Left lung (tissue), 10 donors: ENCODE data around the gene TRA2B. TPM values are rescaled to one million over a fixed set of nuclear protein-coding genes. Genes with fewer than 3 reads are reported as not detected.

Source experiments
- ATAC-seq: fragments of 200-7000 bp; cut with Tn5 transposase; one replicate; pipeline ENCODE4 v1.9.1; 2020; ENCODE audit warnings: moderate library complexity
- DNase-seq, 4 donors: peaks; one replicate each; pipeline ENCODE4 v3.0.0-alpha.2; 2013 to 2020
- H3K27ac ChIP-seq, 2 donors: fragments of 200-600 bp; sonication (generic) in 1 of 2; one replicate each; pipeline versions ENCODE4 v1.5.0 to v1.8.0; 2020 to 2021
- H3K27me3 ChIP-seq, 2 donors: fragments of 200-600 bp; sonication (generic) in 1 of 2; one replicate each; pipeline versions ENCODE4 v1.5.0 to v1.8.0; 2020 to 2021
- H3K36me3 ChIP-seq, 2 donors: fragments of 200-600 bp; sonication (generic) in 1 of 2; one replicate each; pipeline versions ENCODE4 v1.5.0 to v1.8.0; 2020 to 2021
- H3K4me1 ChIP-seq, 2 donors: fragments of 200-600 bp; one replicate each; pipeline ENCODE4 v1.8.0; 2021
- H3K4me3 ChIP-seq, 2 donors: fragments of 200-600 bp; sonication (generic) in 1 of 2; one replicate each; pipeline versions ENCODE4 v1.5.0 to v1.8.0; 2020 to 2021; ENCODE audit warnings: mild to moderate bottlenecking in 1 of 2
- H3K9me3 ChIP-seq, 2 donors: fragments of 200-600 bp; sonication (generic) in 1 of 2; one replicate each; pipeline versions ENCODE4 v1.5.0 to v1.8.0; 2020 to 2021
- CTCF ChIP-seq, 2 donors: fragments of 200-600 bp; sonication (generic) in 1 of 2; IDR thresholded peaks; one replicate each; pipeline versions ENCODE4 v1.5.0 to v1.8.0; 2021; ENCODE audit warnings: antibody characterized with exemption in 2 of 2
- intact Hi-C, 2 donors: fragments of 100-400 bp; cut with DNase I; formaldehyde crosslinking; loops; one replicate each; pipeline versions ENCODE4 v1.11.2 to v1.14.2; 2022
- polyA plus RNA-seq, 6 donors: library from polyadenylated mRNA; unstranded; fragments of 120-200 nt; gene quantifications; one replicate each; pipeline ENCODE4 v1.2.1, GENCODE V29; 2013; ENCODE audit not compliant: insufficient read length in 6 of 6
- total RNA-seq, 2 donors: library from RNA; stranded (reverse); fragmentation: NEBNext Ultra II Directional; extraction: Animal tissue kit (Norgen Biotek cat#: 25700); gene quantifications; one replicate each; pipeline ENCODE4 v1.2.1, GENCODE V29; 2021
- donor health status: DM: no; HTN: yes; CAD: no.
- donor health status: DM: no; HTN: no; CAD: no.

The TRA2B gene
- total and polyA plus RNA-seq, 8 donors, result 86.0 to 300 (median 273) TPM

GRCh38 chr3:185949515-185949914, 11.7 kb upstream of the TRA2B start:
- Histone ChIP-seq H3K36me3 (no peaks in the 10 kb centered on the region), H3K27ac (no peak overlapping the region), H3K27me3 (peaks cover 0 to 8% of the 10 kb centered on the region in 2 donors), H3K4me1 (no peaks in the 10 kb centered on the region), H3K9me3 (no peaks in the 10 kb centered on the region), H3K4me3 (no peak overlapping the region)
- ATAC-seq (no peak), DNase-seq (no peak)
- intact Hi-C loops, result no loop called here
- TF ChIP-seq CTCF (IDR thresholded peaks at IDR 0.05), result no peak

GRCh38 chr3:185948292-185948691, 10.5 kb upstream of the TRA2B start:
- Histone ChIP-seq H3K4me3 (no peak overlapping the region), H3K9me3 (no peaks in the 10 kb centered on the region), H3K36me3 (no peaks in the 10 kb centered on the region), H3K4me1 (peaks cover 0 to 3% of the 10 kb centered on the region in 2 donors), H3K27me3 (peaks cover 0 to 8% of the 10 kb centered on the region in 2 donors), H3K27ac (no peak overlapping the region)
- no peak for DNase-seq
- no peak for ATAC-seq
- no peak for TF ChIP-seq CTCF (IDR thresholded peaks at IDR 0.05)
- intact Hi-C loops, result no loop called here

- Histone ChIP-seq H3K9me3 (no peaks in the 10 kb centered on the region), H3K36me3 (no peaks in the 10 kb centered on the region), H3K4me3 (no peak overlapping the region), H3K27ac (peak overlapping the region in 1 of 2 donors; percentile 59), H3K27me3 (no peaks in the 10 kb centered on the region), H3K4me1 (peaks cover 0 to 9% of the 10 kb centered on the region in 2 donors)
- peak in 1 of 2 donors; percentile 12 for TF ChIP-seq CTCF (IDR thresholded peaks at IDR 0.05)
- DNase-seq (no peak), ATAC-seq (no peak)
- intact Hi-C loops, result no loop called here
Observed at GRCh38 chr3:185943760-185944106, 5.9 kb upstream of the TRA2B start.

GRCh38 chr3:185942907-185943759, 5.3 kb upstream of the TRA2B start:
- H3K36me3 ChIP-seq, result no peaks in the 10 kb centered on the region
- no peak overlapping the region for H3K4me3 ChIP-seq
- DNase-seq, result peak in 3 of 4 donors; percentile 79 to 89 (median 85)
- H3K27me3 ChIP-seq, result no peaks in the 10 kb centered on the region
- TF ChIP-seq CTCF (IDR thresholded peaks at IDR 0.05), result peak; percentile 99
- H3K9me3 ChIP-seq, result no peaks in the 10 kb centered on the region
- intact Hi-C loops, result no loop called here
- H3K4me1 ChIP-seq, result peaks cover 0 to 14% of the 10 kb centered on the region in 2 donors
- ATAC-seq, result peak; percentile 99
- peak overlapping the region in 1 of 2 donors; percentile 59 for H3K27ac ChIP-seq

- no peaks in the 10 kb centered on the region for H3K36me3 ChIP-seq
- no peaks in the 10 kb centered on the region for H3K27me3 ChIP-seq
- no peak overlapping the region for H3K4me3 ChIP-seq
- TF ChIP-seq CTCF (IDR thresholded peaks at IDR 0.05), result no peak
- DNase-seq (no peak), ATAC-seq (no peak)
- peaks cover 0 to 14% of the 10 kb centered on the region in 2 donors for H3K4me1 ChIP-seq
- H3K9me3 ChIP-seq, result no peaks in the 10 kb centered on the region
- no peak overlapping the region for H3K27ac ChIP-seq
- intact Hi-C loops, result no loop called here
Observed at GRCh38 chr3:185942396-185942795, 4.6 kb upstream of the TRA2B start.
